ENCODE data around the gene PICALM. TPM values are rescaled to one million over a fixed set of nuclear protein-coding genes. Genes with fewer than 3 reads are reported as not detected.

PICALM gene
- total and polyA plus RNA-seq, 2 of the 8 experiments (the other 6 are each of a cell fraction or from before 2014, with no cell fraction given): 69.4 to 71.3 TPM

- TF ChIP-seq MAFK (IDR thresholded peaks at IDR 0.05; ENCODE audit: low read depth, low read length) (no peak), SIN3A (conservative IDR thresholded peaks at IDR 0.05 in 1 of 2, IDR thresholded peaks at IDR 0.05 in 1 of 2; ENCODE audit: low read depth in 1 of 2, low read length in 2 of 2) (no peak), PHF8 (conservative IDR thresholded peaks at IDR 0.05; ENCODE audit: low read depth, low read length) (no peak), SP1 (IDR thresholded peaks at IDR 0.05; ENCODE audit: low read depth, low read length) (no peak)
These were observed 66.5 kb downstream of the PICALM start (continued) for GRCh38 chr11:86002431-86002830.

Measured in H1 (cell line).